ENCODE results near the gene TDRD6.
"Not testable (repeated sequence)": the region's sequence is repeated elsewhere in the genome, so short reads cannot be mapped to it uniquely, and the experiment has no call there.

TDRD6 gene

DNA sequence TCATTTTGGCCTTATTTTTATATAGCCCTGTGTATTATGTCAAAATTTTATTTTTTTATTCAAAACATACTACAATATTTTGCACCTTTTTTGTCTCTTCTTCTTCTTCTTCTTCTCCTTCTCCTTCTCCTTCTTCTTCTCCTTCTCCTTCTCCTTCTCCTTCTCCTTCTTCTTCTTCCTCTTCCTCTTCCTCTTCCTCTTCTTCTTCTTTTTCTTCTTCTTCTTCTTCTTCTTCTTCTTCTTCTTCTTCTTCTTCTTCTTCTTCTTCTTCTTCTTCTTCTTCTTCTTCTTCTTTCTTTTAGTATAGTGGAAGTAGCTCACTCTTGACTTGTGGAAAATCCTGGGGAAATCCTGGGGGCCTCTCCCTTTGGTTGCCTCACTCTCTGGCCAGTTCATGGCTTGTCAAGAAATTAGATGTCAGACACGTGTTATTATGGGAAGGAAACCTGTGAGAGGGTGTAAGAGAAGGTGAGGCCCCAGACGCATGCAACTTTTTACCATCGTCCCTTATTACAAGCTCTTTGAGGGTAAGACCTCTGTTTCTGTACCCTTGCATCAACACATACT is 56.6 kb downstream of the TDRD6 start:
- DNase-seq (ENCODE audit: low read depth in 3 of 3): not testable (repeated sequence)

- no peak for DNase-seq (ENCODE audit: low read depth in 3 of 3)
Observed at GRCh38 chr6:46745973-46746372, 58.3 kb downstream of the TDRD6 start.

DNA sequence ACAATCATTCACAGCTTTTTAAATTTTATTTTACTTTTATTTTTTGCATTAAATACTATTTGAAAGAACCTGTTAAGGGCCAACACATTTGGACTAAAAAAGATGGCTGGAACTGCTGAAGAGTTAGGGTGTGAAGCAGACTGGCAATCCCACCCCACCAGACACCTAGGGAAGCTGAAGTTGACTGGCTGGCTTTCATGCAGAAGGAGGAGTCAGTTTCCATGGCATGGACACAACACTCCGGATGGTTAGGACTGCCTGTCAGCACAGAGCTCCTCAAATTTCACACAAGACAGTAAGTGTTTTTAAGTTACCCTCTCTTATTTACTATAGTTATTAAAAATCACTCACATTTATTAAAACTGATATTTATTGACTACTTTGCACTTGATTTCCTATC is 59.0 kb downstream of the TDRD6 start, which contains the start of gene ANKRD66:
ANKRD66 (plus strand) TSS at position 238 of the 400 bp plus-strand sequence. CDS start 5,016 bp downstream, outside the sequence.
- DNase-seq (ENCODE audit: low read depth in 3 of 3): no peak

- DNase-seq (ENCODE audit: low read depth in 3 of 3): no peak
Observed at GRCh38 chr6:46748940-46749503, 61.3 kb downstream of the TDRD6 start.

DNA sequence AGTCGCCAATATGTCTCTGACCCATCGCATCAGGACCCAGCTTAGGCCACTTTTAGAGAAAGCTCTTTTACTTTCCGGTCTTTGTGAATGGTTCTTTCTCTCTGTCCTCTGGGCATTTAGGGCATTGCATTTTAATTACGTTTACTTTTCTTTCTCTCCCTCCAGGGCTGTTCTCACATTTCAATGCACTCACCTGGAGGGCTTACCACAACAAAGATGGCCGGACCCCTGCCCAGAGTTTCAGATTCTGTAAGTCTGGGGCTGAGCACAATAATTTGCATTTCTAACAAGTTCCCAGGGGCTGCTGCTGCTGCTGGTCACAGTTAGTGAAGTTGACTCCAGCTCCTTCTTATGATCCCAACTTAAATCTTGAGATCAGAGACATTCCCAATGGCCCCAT is 62.0 kb downstream of the TDRD6 start:
- no peak for DNase-seq (ENCODE audit: low read depth in 3 of 3)

GRCh38 chr6:46751658-46752057 is 64.0 kb downstream of the TDRD6 start:
- DNase-seq (ENCODE audit: low read depth in 3 of 3): no peak
